Measurements from ENCODE around the gene CEMIP. TPM values are rescaled to one million over a fixed set of nuclear protein-coding genes. Genes with fewer than 3 reads are reported as not detected.
A peak's percentile ranks its signal among the peaks of the same experiment; 100 is the strongest.

CEMIP gene
- total RNA-seq, 3 donors from 2014 or later: under 0.01 to 0.66 (median 0.59) TPM

- H3K27me3 ChIP-seq: no peaks in the 10 kb centered on the region
- no peak for DNase-seq (ENCODE audit: low spot score in 2 of 2)
- no peaks in the 10 kb centered on the region for H3K9me3 ChIP-seq
- peaks cover 0 to 6% of the 10 kb centered on the region in 2 donors for H3K4me1 ChIP-seq
- no peaks in the 10 kb centered on the region for H3K36me3 ChIP-seq
- H3K4me3 ChIP-seq: no peak overlapping the region
- H3K27ac ChIP-seq: no peak overlapping the region
- intact Hi-C loops (cut with DNase I; ENCODE audit: low total_unique reads): no loop called here
- TF ChIP-seq POLR2A (IDR thresholded peaks at IDR 0.05): no peak
- TF ChIP-seq POLR2AphosphoS5 (IDR thresholded peaks at IDR 0.05): no peak
- no peak for TF ChIP-seq CTCF (IDR thresholded peaks at IDR 0.05)
Measured at GRCh38 chr15:80823120-80823519, 44.0 kb downstream of the CEMIP start.

- Histone ChIP-seq H3K9me3 (no peaks in the 10 kb centered on the region), H3K36me3 (no peaks in the 10 kb centered on the region), H3K27me3 (no peaks in the 10 kb centered on the region), H3K4me3 (no peak overlapping the region), H3K4me1 (peaks cover 0 to 6% of the 10 kb centered on the region in 2 donors), H3K27ac (no peak overlapping the region)
- no peak for DNase-seq (ENCODE audit: low spot score in 2 of 2)
- TF ChIP-seq CTCF (IDR thresholded peaks at IDR 0.05) (no peak), POLR2AphosphoS5 (IDR thresholded peaks at IDR 0.05) (no peak), POLR2A (IDR thresholded peaks at IDR 0.05) (no peak)
- intact Hi-C loops (cut with DNase I; ENCODE audit: low total_unique reads): no loop called here
Measured at GRCh38 chr15:80823995-80824394, 44.8 kb downstream of the CEMIP start.

- peak in 1 of 2 donors; percentile 63 for DNase-seq (ENCODE audit: low spot score in 2 of 2)
- Histone ChIP-seq H3K36me3 (no peaks in the 10 kb centered on the region), H3K4me3 (no peak overlapping the region), H3K4me1 (peaks cover 0 to 6% of the 10 kb centered on the region in 2 donors), H3K27me3 (no peaks in the 10 kb centered on the region), H3K9me3 (no peaks in the 10 kb centered on the region), H3K27ac (no peak overlapping the region)
- intact Hi-C loops (cut with DNase I; ENCODE audit: low total_unique reads): no loop called here
- TF ChIP-seq POLR2AphosphoS5 (IDR thresholded peaks at IDR 0.05) (no peak), POLR2A (IDR thresholded peaks at IDR 0.05) (no peak), CTCF (IDR thresholded peaks at IDR 0.05) (no peak)
Measured at GRCh38 chr15:80825361-80826030, 46.3 kb downstream of the CEMIP start.

GRCh38 chr15:80828796-80829195 is 49.6 kb downstream of the CEMIP start:
- intact Hi-C loops (cut with DNase I; ENCODE audit: low total_unique reads): no loop called here
- no peaks in the 10 kb centered on the region for H3K9me3 ChIP-seq
- no peak overlapping the region for H3K27ac ChIP-seq
- TF ChIP-seq POLR2A (IDR thresholded peaks at IDR 0.05): no peak
- TF ChIP-seq CTCF (IDR thresholded peaks at IDR 0.05): no peak
- no peak for TF ChIP-seq POLR2AphosphoS5 (IDR thresholded peaks at IDR 0.05)
- peaks cover 0 to 6% of the 10 kb centered on the region in 2 donors for H3K4me1 ChIP-seq
- no peak for DNase-seq (ENCODE audit: low spot score in 2 of 2)
- no peak overlapping the region for H3K4me3 ChIP-seq
- H3K27me3 ChIP-seq: no peaks in the 10 kb centered on the region
- no peaks in the 10 kb centered on the region for H3K36me3 ChIP-seq

- Histone ChIP-seq H3K27me3 (no peaks in the 10 kb centered on the region), H3K9me3 (no peaks in the 10 kb centered on the region), H3K4me3 (no peak overlapping the region), H3K36me3 (no peaks in the 10 kb centered on the region), H3K27ac (no peak overlapping the region), H3K4me1 (peaks cover 0 to 3% of the 10 kb centered on the region in 2 donors)
- TF ChIP-seq CTCF (IDR thresholded peaks at IDR 0.05): no peak
- TF ChIP-seq POLR2AphosphoS5 (IDR thresholded peaks at IDR 0.05): no peak
- TF ChIP-seq POLR2A (IDR thresholded peaks at IDR 0.05): no peak
- DNase-seq (ENCODE audit: low spot score in 2 of 2): no peak
- intact Hi-C loops (cut with DNase I; ENCODE audit: low total_unique reads): no loop called here
Measured at GRCh38 chr15:80830677-80831076, 51.5 kb downstream of the CEMIP start.

Data from breast epithelium (tissue), 4 donors.